Forelimb muscle (tissue), 1 donor: ENCODE measurements around the gene KDELR3. TPM values are rescaled to one million over a fixed set of nuclear protein-coding genes. Genes with fewer than 3 reads are reported as not detected.

Experiments used
- DNase-seq: peaks from one replicate; pipeline ENCODE4 v3.0.0-alpha.2; 2013; ENCODE audit warnings: low read depth
- polyA plus RNA-seq: library from polyadenylated mRNA; unstranded; fragments of 120-200 nt; gene quantifications from one replicate; pipeline ENCODE4 v1.2.1, GENCODE V29; 2013; ENCODE audit not compliant: insufficient read length

The KDELR3 gene
- polyA plus RNA-seq, 1 donor: 21.4 TPM

DNA sequence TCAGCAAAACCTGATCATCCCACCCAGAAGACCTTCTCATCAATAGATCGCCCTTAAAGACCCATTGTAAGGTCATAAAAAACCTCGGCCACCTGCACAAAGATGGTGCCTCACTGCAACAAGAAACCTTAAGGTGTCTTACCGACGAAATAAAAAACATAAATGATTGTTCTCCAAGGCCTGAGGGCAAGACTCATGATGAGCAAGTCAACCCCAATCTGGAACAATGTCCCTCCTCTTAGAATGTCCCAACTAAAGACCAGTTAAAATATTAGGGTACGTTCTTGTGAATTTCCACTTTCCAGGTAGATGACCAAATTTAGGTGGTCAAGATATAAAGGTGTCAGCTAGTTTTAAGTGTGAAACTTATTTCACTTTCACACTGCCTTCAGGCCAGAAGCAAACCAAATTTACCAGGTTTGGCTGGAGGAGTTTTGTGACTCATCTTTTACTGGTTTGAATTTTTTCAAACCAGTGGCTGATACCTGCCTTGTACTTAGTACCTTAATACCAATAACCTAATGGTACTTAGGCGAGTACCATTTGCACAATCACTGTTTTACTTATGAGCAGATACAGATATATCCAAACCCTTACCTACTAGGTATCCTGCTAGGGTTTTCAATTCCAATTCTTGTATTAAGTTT is 14.9 kb downstream of the KDELR3 start:
- no peak for DNase-seq

GRCh38 chr22:38484244-38484643 is 16.3 kb downstream of the KDELR3 start:
- no peak for DNase-seq

DNA sequence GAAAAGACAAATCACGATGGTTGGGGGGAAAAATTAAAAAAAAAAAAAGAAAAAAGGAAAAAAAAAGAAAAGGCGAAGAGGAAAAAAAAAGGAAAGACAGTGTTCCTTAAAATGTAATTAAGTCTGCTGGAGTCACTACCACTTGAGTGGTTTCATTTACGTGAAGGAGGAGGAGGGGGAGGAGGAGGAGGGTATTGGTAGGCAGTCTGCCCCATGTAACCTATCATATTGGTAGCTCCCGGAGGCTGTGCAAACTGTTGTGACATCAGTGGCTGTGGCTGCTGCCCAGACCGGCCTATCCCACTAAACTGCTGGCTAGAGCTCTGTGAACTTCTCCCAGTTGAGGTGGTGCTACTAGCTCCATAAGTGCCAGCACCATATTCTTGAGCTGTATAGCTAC is 17.9 kb downstream of the KDELR3 start:
- DNase-seq: no peak

DNA sequence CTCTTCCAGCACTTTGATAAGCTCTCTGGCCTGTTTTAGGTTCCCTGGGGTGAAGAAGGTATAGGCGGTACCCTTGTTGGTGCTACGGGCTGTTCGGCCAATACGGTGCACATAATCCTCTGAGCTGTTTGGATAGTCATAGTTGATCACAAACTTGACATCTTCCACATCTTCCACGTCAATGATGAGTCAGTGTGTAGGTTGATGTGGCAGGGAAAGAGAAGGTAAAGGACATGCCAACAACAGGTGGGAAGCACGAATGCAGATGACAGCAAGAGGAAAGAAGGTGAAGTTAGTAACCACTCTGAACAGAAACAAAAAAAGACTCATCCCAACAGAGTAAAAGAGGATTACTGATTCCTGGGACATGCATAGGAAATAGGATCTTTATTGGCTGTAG is 20.1 kb downstream of the KDELR3 start:
- DNase-seq: no peak

DNA sequence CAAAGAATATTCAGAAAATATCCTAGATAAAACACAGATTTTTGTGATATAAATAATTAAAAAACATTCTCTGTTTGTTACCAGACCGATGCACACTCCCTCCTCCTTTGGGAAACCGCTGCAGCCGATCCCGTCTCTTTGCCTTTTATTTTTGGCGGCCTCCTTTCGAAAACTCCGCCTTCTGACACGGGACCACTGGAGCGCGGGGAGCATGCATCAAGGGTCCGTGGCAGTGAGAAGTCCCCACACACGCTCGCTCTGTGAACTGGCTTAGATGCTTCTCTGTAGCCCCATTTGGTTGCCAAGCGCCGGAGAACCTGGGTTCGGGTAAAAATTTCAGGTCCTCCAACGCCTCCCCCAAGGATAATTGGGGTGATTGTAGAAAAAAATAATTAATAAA is 21.2 kb downstream of the KDELR3 start:
- no peak for DNase-seq

GRCh38 chr22:38489561-38490145 is 21.8 kb downstream of the KDELR3 start:
- no peak for DNase-seq

GRCh38 chr22:38490475-38490874 is 22.6 kb downstream of the KDELR3 start:
- no peak for DNase-seq

DNA sequence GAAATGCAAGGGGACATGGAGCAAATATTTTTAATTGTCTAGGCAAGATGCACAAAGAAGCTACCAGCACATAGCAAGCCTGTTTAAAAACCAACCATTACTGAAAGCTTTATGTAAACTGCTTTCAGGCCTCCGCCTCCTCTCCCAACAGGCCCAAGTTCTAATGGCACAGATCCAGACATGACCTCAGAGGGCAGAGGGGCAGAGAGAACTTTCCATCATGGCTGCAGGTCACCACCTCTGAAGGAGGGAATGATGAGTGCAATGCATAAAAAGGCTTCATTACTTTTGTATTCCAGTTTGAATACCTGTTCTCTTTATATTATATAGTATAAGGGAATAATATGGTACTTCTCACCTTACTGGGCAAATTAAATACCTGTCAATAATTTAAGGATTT is 23.0 kb downstream of the KDELR3 start:
- no peak for DNase-seq

- DNase-seq: no peak
These were observed 23.9 kb downstream of the KDELR3 start for GRCh38 chr22:38491707-38492348.

GRCh38 chr22:38494498-38494897 is 26.6 kb downstream of the KDELR3 start:
- no peak for DNase-seq

GRCh38 chr22:38494939-38495338 is 27.0 kb downstream of the KDELR3 start:
- DNase-seq: no peak

DNA sequence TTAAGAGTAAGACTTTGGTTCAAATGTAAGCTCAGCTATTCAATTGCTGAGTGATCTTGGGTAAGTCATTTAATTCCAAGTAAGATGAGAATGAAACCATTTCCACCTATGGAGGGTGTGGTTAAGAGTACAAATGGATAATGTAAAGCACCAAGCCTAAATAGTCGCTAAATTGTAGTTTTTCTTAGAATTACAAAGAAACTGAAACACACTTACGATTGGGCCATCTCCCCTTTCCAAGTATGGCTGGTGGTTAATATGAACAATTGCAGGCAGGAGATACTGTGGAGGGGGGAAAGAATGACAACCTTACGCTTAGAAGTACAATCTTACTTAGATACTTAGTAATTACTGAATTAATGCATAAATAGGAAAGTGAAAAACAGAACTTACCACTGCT is 30.0 kb downstream of the KDELR3 start:
- DNase-seq: no peak

- no peak for DNase-seq
These were observed 34.1 kb downstream of the KDELR3 start for GRCh38 chr22:38501797-38502672.

- DNase-seq: no peak
These were observed 35.1 kb downstream of the KDELR3 start for GRCh38 chr22:38503021-38503420.

GRCh38 chr22:38504731-38505540 is 37.0 kb downstream of the KDELR3 start:
- no peak for DNase-seq

GRCh38 chr22:38505541-38506117 is 37.7 kb downstream of the KDELR3 start:
- peak; percentile 45 for DNase-seq

DNA sequence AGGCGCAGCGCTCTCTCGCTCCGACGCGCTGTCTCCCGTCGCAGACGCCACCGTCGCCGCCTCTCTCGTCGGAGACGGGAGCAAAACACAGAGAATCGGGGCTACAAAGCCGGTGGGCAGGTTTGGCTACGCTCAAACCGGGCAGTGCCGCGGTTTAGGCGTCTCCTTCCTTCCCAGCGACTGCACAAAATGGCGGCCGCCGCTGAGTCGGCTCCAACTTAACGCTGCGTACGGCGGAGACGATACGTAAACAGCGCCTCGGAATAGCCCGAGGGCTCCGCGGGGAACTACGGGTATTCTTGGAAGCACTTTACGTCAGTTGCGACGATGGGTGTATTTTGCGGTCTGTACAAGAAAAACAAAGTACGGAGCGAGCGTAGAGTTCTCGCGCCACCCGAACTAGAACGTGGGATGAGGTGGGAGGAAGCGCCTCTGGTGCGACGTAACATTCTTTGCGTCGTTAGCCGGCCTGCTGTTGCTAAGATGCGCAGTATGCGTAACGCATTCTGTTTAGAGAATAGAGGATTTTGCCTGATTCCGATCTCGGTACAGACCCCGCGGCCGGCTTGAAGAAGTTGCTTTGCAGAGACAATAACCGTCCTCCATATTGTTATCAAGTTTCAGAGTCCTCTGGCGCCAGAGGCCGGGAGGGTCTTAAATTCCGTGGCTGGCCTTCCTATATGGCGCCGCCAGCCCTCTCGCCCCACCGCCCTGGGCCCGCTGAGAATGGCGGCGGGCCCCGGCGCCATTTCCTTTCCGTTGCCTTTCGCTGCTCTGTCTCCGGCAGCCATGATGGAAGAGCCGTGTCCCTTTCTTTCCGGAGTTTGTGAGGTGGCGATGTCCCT is 38.4 kb downstream of the KDELR3 start, which contains the start of gene DDX17:
Gene DDX17, minus strand, starts transcription at position 194 of the 845 bp plus-strand sequence.
- peak; percentile 99 for DNase-seq

DNA sequence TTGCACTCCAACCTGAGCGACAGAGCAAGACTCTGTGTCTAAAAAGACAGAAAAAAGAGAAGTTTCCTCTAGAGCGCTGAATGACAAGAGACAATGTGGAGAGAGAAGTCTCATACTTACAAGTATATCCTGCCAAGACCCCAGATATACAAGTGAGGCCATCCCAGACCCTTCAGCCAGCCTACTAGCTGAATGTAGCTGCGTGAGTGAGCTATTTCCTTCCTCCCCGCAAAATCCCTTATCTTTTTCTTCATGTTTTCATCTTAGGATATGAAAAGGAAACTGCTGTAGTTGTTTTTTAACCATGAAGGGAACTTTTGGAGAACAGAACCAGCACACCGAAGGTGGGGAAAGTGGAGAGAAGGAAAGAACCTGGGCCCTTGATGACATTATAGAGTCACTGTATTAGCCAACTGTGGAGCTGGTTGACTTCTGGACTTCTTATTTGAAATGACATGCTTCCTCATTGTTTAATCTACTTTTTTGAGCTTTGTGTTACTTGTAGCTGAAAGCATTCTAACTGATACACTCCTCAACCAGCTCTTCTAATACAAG is 42.6 kb downstream of the KDELR3 start:
- no peak for DNase-seq

- DNase-seq: no peak
These were observed 45.2 kb downstream of the KDELR3 start for GRCh38 chr22:38513063-38513462.

GRCh38 chr22:38518620-38519019 is 50.7 kb downstream of the KDELR3 start:
- no peak for DNase-seq
